ENCODE results near the gene NKX2-3.

Gene NKX2-3

GRCh38 chr10:99537989-99538917 lies 5.5 kb downstream of the NKX2-3 start:
- no peak for DNase-seq
- intact Hi-C loops (cut with DNase I), result no loop called here

- intact Hi-C loops (cut with DNase I), result no loop called here
- no peak for DNase-seq
Observed at GRCh38 chr10:99539120-99539519, 6.4 kb downstream of the NKX2-3 start.

- DNase-seq, result no peak
- intact Hi-C loops (cut with DNase I), result no loop called here
Observed at GRCh38 chr10:99539820-99540219, 7.1 kb downstream of the NKX2-3 start.

- DNase-seq, result no peak
- intact Hi-C loops (cut with DNase I), result no loop called here
Observed at GRCh38 chr10:99540306-99540656, 7.5 kb downstream of the NKX2-3 start.

- DNase-seq, result no peak
- intact Hi-C loops (cut with DNase I), result no loop called here
Observed at GRCh38 chr10:99540657-99541531, 8.2 kb downstream of the NKX2-3 start.

GRCh38 chr10:99544322-99544721 lies 11.6 kb downstream of the NKX2-3 start:
- intact Hi-C loops (cut with DNase I), result no loop called here
- no peak for DNase-seq

GRCh38 chr10:99548041-99548530 lies 15.3 kb downstream of the NKX2-3 start:
- intact Hi-C loops (cut with DNase I), result no loop called here
- DNase-seq, result no peak

- DNase-seq, result peak in 1 of 10 donors; percentile 29
- intact Hi-C loops (cut with DNase I), result no loop called here
Observed at GRCh38 chr10:99551158-99551557, 18.4 kb downstream of the NKX2-3 start.

- intact Hi-C loops (cut with DNase I), result no loop called here
- DNase-seq, result no peak
Observed at GRCh38 chr10:99551616-99552015, 18.9 kb downstream of the NKX2-3 start.

- DNase-seq, result no peak
- intact Hi-C loops (cut with DNase I), result no loop called here
Observed at GRCh38 chr10:99555371-99555770, 22.6 kb downstream of the NKX2-3 start.

GRCh38 chr10:99555825-99556523 lies 23.2 kb downstream of the NKX2-3 start:
- DNase-seq, result no peak
- intact Hi-C loops (cut with DNase I), result no loop called here

- DNase-seq, result no peak
- intact Hi-C loops (cut with DNase I), result no loop called here
Observed at GRCh38 chr10:99557044-99557443, 24.3 kb downstream of the NKX2-3 start.

- DNase-seq, result no peak
- intact Hi-C loops (cut with DNase I), result no loop called here
Observed at GRCh38 chr10:99558708-99559107, 26.0 kb downstream of the NKX2-3 start.

GRCh38 chr10:99560277-99561126 lies 27.8 kb downstream of the NKX2-3 start:
- DNase-seq, result peak in 4 of 10 donors; percentile 38 to 60 (median 44)
- intact Hi-C loops (cut with DNase I), result loop anchor here (1.0 to 5.0 kb wide), 2 partner anchors 51 to 152 kb away; no protein-coding TSS in a partner anchor

GRCh38 chr10:99562631-99563030 lies 29.9 kb downstream of the NKX2-3 start:
- no peak for DNase-seq
- intact Hi-C loops (cut with DNase I), result loop anchor here (5.0 kb wide), 1 partner anchor 150 kb away; no protein-coding TSS in a partner anchor

GRCh38 chr10:99564361-99564760 lies 31.6 kb downstream of the NKX2-3 start:
- DNase-seq, result no peak
- intact Hi-C loops (cut with DNase I), result loop anchor here (5.0 kb wide), 1 partner anchor 148 kb away; no protein-coding TSS in a partner anchor

GRCh38 chr10:99565166-99565565 lies 32.4 kb downstream of the NKX2-3 start:
- intact Hi-C loops (cut with DNase I), result no loop called here
- DNase-seq, result no peak

GRCh38 chr10:99569253-99569939 lies 36.7 kb downstream of the NKX2-3 start:
- no peak for DNase-seq
- intact Hi-C loops (cut with DNase I), result no loop called here

GRCh38 chr10:99569961-99570360 lies 37.2 kb downstream of the NKX2-3 start:
- intact Hi-C loops (cut with DNase I), result no loop called here

More at GRCh38 chr10:99569961-99570360, 37.2 kb downstream of the NKX2-3 start:
- DNase-seq, result no peak

Measured in posterior cingulate gyrus (tissue), 11 donors.